Measurements from ENCODE around the gene PTGFRN.
A peak's percentile ranks its signal among the peaks of the same experiment; 100 is the strongest.
"Not testable (repeated sequence)": the region's sequence is repeated elsewhere in the genome, so short reads cannot be mapped to it uniquely, and the experiment has no call there.

Gene PTGFRN

DNA sequence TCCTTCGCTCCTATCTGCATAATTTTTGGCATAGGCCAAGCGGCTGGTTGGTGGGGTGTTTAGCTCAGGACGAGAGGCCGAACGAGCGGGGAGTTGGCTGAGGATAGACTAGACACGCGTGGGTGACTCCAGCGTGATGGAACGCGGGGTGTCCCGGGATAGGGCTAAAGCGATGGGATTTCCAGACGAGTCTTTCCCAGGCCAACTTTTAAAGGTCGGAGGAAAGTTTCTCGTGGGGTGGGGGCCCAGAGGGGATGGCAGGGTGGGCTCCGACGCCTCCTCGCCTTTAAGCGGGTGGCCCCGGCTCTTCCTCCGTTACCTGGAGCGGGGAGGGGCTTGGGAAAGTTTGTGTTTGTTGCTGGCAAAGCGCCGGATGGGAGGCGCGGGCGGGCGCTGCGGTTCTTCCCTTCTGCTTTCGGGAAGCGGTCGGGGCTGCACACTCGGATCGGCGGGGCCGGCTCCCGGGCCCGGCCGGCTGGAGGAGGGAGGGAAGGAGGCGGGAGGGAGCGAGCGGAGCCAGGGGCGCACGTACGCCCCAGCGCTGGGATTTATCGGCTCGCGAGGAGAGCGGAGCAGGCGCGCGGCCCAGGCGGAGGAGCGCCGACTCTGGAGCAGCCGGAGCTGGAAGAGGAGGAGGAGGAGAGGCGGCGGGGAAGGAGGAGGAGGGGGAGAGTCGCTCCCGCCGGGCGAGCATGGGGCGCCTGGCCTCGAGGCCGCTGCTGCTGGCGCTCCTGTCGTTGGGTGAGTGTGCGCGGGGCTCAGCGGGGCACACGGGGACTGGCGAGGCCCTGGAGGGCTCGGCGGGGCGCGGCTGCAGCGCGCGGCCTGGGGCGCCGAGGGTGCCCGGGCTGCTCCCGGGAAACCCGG, at the start of gene PTGFRN:
Gene PTGFRN (plus strand): TSS at position 405 of the 867 bp plus-strand sequence. CDS start 288 bp downstream, at position 693.
- H3K4me3 ChIP-seq (ENCODE audit: low read depth, low read length): peak within 1 kb of the TSS; percentile 69
- peak; percentile 36 for DNase-seq (ENCODE audit: low read depth)

DNA sequence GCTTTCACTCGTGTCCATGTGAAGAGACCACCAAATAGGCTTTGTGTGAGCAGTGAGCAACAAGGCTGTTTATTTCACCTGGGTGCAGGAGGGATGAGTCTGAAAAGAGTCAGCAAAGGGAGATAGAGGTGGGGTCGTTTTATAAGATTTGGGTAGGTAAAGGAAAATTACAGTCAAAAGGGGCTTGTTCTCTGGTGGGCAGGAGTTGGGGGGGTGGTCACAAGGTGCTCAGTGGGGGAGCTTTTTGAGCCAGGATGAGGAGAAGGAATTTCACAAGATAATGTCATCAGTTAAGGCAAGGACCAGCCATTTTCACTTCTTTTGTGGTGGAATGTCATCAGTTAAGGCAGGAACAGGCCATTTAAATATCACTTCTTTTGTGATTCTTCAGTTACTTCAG, 49.5 kb upstream of the PTGFRN start:
- H3K4me3 ChIP-seq (ENCODE audit: low read depth, low read length); DNase-seq (ENCODE audit: low read depth): not testable (repeated sequence)

DNA sequence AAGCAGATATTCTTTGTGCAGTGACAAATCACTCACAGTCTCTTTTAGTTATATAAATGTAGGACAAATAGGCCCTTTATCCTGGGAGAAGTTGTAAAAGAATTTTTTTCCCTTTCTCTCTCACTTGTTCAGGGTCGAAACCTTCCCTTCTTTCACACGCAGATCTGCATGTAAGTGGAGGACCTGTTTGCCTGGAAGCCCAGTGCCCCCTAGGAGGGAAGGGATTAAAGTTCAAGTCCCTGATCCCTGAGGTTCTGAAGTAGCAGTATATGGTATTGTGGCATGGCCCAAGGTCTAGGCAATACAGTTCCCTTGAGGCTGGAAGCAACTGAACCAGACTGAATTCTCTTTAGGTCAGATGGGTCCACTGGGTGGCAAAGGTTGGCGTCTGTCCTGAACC, 48.6 kb upstream of the PTGFRN start:
- DNase-seq (ENCODE audit: low read depth): no peak
- H3K4me3 ChIP-seq (ENCODE audit: low read depth, low read length): no peak overlapping the region

- not testable (repeated sequence) for H3K4me3 ChIP-seq (ENCODE audit: low read depth, low read length); DNase-seq (ENCODE audit: low read depth)
Measured at GRCh38 chr1:116863031-116863430, 46.7 kb upstream of the PTGFRN start.

DNA sequence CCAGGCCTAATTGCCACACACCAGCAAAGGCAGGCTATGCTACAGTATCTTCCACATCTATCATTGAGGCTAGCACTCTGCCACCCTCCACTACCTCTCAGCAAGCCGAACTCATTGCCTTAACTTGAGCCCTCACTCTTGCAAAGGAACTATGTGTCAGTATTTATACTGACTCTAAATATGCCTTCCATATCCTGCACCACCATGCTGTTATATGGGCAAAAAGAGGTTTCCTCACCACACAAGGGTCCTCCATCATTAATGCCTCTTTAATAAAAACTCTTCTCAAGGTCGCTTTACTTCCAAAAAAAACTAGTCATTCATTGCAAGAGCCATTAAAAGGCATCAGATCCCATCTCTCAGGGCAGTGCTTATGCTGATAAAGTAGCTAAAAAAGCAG, 43.2 kb upstream of the PTGFRN start:
- not testable (repeated sequence) for H3K4me3 ChIP-seq (ENCODE audit: low read depth, low read length); DNase-seq (ENCODE audit: low read depth)

DNA sequence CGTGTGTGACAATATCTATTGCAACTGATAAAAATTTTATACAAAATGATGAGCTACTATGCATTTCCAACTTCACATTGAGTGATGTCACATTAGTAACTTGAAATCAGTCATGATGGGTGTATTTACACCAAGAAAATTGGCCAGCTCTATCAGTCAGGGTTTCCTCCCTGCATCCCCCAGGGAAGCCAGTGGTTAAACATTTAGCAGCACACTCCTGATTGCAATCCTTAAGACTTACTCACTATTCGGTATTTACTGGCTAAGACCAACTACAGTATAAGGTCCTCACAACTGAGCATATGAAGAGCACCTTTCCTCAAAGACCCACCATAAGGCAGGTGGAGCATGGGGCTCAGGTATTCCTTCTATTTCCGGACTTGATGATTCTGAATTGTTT, 41.3 kb upstream of the PTGFRN start:
- no peak overlapping the region for H3K4me3 ChIP-seq (ENCODE audit: low read depth, low read length)
- no peak for DNase-seq (ENCODE audit: low read depth)

- no peak for DNase-seq (ENCODE audit: low read depth)
- no peak overlapping the region for H3K4me3 ChIP-seq (ENCODE audit: low read depth, low read length)
Measured at GRCh38 chr1:116869611-116870010, 40.1 kb upstream of the PTGFRN start.

GRCh38 chr1:116870300-116870699, 39.4 kb upstream of the PTGFRN start:
- DNase-seq (ENCODE audit: low read depth): no peak
- H3K4me3 ChIP-seq (ENCODE audit: low read depth, low read length): no peak overlapping the region

- H3K4me3 ChIP-seq (ENCODE audit: low read depth, low read length): no peak overlapping the region
- no peak for DNase-seq (ENCODE audit: low read depth)
Measured at GRCh38 chr1:116871779-116872146, 38.0 kb upstream of the PTGFRN start.

DNA sequence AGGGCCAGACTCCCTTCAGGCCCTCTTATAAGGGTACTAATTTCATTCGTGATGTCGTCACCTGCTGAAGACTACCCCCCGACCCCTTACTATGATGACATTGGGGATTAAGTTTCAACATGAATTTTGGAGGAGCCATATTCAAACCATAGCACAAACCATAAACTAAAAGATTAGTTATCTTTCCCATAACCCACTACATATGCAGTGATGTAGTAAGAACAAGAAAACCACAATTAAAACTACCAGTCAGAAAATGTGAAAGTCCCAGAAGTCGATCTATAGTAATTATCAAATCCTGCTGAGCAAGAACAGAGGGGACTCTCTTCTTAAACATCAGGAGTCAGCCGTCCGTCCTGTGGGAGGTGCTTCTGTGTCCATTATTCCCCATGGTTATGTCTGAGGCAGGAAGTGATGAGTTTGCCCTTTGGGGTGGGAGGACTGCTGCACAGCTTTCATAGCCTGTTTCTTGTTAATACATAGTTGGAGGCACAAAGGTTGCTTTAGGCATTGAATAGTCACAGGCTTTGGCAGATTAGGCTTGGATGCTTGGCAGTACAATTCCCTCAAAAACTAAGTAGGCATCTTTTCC, 35.9 kb upstream of the PTGFRN start:
- no peak for DNase-seq (ENCODE audit: low read depth)
- H3K4me3 ChIP-seq (ENCODE audit: low read depth, low read length): no peak overlapping the region

GRCh38 chr1:116874733-116875249, 34.9 kb upstream of the PTGFRN start:
- no peak for DNase-seq (ENCODE audit: low read depth)
- no peak overlapping the region for H3K4me3 ChIP-seq (ENCODE audit: low read depth, low read length)

- DNase-seq (ENCODE audit: low read depth): no peak
- H3K4me3 ChIP-seq (ENCODE audit: low read depth, low read length): no peak overlapping the region
Measured at GRCh38 chr1:116875391-116875790, 34.3 kb upstream of the PTGFRN start.

DNA sequence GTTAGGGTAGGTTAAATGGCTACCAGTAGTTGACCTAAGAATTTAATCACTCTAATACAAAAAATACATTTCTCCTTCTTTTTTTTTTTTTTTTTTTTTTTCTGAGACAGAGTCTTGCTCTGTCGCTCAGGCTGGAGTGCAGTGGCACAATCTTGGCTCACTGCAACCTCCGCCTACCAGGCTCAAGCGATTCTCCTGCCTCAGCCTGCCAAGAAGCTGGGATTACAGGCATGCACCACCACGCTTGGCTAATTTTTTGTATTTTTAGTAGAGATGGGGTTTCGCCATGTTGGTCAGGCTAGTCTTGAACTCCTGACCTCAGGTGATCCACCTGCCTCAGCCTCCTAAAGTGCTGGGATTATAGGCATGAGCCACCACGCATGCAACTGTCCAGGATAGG, 33.8 kb upstream of the PTGFRN start:
- DNase-seq (ENCODE audit: low read depth); H3K4me3 ChIP-seq (ENCODE audit: low read depth, low read length): not testable (repeated sequence)

DNA sequence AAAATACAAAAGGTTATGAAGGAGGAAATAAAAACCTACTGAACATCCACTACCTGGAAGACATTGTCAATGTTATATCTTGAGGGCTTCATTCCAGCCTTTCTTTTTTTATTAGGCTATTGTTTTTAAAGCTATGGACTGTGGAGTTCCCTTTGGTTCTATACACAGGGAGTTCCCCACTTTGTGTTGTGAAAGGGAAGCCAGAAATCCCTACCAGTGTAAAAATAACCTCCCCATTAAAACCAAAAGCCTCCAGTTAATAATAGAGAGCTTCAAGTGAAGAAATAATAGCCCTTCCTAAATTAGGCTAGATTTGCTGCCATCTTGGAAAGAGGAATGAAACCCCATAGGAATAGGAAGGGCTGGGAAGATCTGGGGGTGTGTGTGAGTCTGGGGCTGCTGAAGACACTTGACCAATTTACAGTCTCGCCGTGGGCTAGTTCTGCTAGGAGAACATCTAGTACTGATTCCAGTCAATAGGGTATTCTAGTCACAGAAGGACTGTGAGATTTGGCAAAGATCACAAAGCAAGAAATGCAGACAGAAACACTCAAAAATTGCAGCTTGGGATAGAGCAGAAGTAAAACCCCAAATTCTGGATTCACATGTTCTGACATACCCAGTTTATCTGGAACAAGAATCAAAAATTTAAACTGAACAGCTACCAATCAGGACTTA, 32.4 kb upstream of the PTGFRN start:
- DNase-seq (ENCODE audit: low read depth): peak; percentile 55
- H3K4me3 ChIP-seq (ENCODE audit: low read depth, low read length): peak overlapping the region; percentile 36

DNA sequence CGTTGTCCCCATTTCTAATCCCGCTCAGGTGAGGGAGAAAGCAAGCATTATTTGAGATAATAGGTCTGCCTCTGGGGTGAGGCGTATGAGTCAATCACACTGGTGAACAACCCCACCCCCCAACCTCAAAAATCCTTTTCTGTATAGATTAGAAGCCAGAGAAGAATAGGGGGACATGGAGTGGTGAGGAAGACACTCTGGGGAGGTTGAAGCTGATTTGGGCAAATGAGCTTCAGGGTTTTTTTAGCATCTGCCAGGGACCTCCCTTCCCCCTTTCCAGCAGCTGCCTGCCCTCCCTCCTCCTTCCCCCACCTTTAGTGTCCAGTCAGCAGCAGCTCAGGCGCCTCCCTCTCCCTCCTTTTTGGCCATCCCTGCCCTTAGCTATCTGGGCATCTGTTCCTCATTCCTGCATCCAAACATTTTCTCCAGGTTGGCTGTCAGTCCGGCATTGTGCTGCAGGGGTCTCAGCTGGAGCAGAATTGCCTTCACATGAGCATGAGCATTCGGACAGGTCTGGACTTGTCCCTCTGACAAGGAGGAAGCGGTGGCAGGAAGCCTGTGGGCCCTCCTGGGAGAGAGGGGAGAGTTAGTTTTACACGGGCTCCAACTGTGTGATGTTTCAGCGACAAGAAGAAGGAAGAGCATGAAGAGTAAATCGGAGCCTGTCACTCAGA, 30.8 kb upstream of the PTGFRN start:
- peak overlapping the region; percentile 36 for H3K4me3 ChIP-seq (ENCODE audit: low read depth, low read length)
- DNase-seq (ENCODE audit: low read depth): peak; percentile 54

DNA sequence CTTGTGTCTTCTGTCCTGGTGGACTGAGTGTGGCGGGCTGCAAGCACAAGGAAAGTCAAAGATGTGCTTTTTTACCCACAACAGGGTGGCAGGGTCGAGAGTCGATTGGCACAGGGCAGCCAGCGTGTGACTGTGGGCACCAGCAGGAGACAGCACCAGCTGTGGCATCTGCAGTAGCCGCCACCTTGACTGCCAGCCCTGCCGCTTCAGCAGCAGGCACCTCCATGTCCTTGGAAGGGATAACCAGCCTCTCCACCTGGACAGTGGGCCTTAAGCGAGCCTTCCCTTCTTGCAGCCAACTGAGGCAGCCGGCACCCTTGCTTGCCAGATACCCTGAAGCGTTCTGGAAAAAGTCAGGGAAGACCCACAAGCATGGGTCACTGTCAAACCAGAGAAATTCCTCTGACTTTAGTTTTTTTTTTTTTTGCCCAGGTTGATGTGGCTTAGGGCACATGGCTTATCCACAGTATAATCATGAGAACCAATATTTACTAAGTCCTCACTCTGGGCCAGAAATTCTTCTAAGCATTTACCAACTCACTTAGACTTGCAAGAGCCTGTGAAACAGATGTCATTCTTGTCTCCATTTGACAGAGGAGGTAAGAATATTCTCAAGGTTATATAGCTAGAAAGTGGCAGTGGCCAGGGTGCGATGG, 30.1 kb upstream of the PTGFRN start:
- DNase-seq (ENCODE audit: low read depth): no peak
- no peak overlapping the region for H3K4me3 ChIP-seq (ENCODE audit: low read depth, low read length)

DNA sequence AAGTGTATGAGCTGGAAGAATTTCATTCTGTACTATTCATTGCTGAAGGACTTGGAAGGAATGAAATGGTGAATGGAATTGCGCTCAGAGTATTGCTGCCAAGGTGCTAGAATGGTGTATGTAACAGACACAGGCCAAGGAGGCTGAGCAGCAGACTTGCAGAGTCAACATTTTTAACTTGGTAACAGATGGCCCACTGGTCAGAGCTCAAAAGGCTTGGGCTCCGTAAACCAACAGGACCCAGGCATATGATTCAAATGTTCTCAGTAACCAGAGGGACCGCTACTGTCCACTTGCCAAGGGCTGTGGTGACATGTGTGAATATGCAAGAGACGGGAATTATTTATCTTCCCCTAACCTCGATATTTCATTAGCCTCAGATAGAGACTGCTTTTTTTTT, 28.8 kb upstream of the PTGFRN start:
- DNase-seq (ENCODE audit: low read depth): no peak
- H3K4me3 ChIP-seq (ENCODE audit: low read depth, low read length): no peak overlapping the region

DNA sequence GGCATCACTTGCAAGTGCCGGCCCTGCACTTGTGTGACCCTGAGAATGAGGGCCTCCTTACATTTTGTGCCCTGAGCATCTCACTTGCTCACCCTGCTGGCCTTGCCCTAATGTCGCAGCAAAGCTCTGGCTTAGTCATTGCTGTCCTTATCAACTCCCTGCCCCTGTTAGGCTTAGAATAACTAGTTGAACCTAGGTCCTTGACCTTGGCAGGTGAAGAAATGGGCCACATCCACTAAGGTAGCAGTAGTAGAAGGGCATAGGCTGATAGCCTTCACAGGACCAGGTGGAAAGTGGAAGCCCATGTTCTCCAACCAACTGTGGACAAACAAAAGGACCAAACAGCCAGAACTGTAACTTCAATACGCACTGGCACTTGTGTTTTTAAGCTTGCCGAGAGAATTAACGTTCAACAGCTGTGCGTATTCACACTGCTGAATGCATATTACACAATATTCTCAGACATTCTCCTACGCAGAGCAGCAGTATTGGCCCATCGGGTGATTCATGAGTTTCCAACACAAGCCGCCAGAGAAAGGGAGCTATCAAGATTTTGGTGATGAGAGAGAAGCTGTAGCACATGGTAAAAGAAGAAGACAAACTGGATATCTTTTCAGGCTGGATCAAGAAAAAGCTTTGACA, 27.7 kb upstream of the PTGFRN start:
- peak; percentile 96 for DNase-seq (ENCODE audit: low read depth)

GRCh38 chr1:116882866-116883265, 26.9 kb upstream of the PTGFRN start:
- no peak for DNase-seq (ENCODE audit: low read depth)
- H3K4me3 ChIP-seq (ENCODE audit: low read depth, low read length): no peak overlapping the region

More for the DNA sequence above, 27.7 kb upstream of the PTGFRN start:
- H3K4me3 ChIP-seq (ENCODE audit: low read depth, low read length): no peak overlapping the region

Measured in skeletal muscle cell (primary cell).